PFSK-1 (cell line): ENCODE results near the gene TNFAIP2.

ENCODE experiments used
- FOXP2 ChIP-seq: optimal IDR thresholded peaks from 2 replicates; pipeline ENCODE3; 2011; ENCODE audit warnings: borderline replicate concordance, control low read depth, inconsistent platforms; ENCODE audit not compliant: insufficient read depth; ENCODE audit errors: extremely low read length, extremely low read depth
- POLR2AphosphoS5 ChIP-seq: IDR thresholded peaks from 2 replicates; pipeline ENCODE4 v1.6.1; 2012; ENCODE audit warnings: low read depth, mild to moderate bottlenecking, control low read depth, low read length, moderate library complexity
- SIN3A ChIP-seq: IDR thresholded peaks from 2 replicates; pipeline ENCODE4 v1.6.1; 2012; ENCODE audit warnings: mild to moderate bottlenecking, low read length, moderate library complexity, borderline replicate concordance; ENCODE audit not compliant: insufficient read depth
- TAF1 ChIP-seq: IDR thresholded peaks from 2 replicates; pipeline ENCODE4 v1.6.1; 2012; ENCODE audit warnings: low read length, control low read depth, borderline replicate concordance; ENCODE audit not compliant: insufficient read depth
- TF ChIP-seq, protein P1 (sequence below), 2 experiments: IDR thresholded peaks; 2 replicates each; pipeline versions ENCODE4 v1.6.1 to v1.8.0; 2011 to 2012; ENCODE audit warnings: low read depth in 2 of 2, low read length in 2 of 2, control low read depth in 1 of 2, inconsistent platforms in 1 of 2, mild to moderate bottlenecking in 1 of 2, moderate library complexity in 1 of 2; ENCODE audit not compliant: insufficient read depth in 1 of 2

DNA sequence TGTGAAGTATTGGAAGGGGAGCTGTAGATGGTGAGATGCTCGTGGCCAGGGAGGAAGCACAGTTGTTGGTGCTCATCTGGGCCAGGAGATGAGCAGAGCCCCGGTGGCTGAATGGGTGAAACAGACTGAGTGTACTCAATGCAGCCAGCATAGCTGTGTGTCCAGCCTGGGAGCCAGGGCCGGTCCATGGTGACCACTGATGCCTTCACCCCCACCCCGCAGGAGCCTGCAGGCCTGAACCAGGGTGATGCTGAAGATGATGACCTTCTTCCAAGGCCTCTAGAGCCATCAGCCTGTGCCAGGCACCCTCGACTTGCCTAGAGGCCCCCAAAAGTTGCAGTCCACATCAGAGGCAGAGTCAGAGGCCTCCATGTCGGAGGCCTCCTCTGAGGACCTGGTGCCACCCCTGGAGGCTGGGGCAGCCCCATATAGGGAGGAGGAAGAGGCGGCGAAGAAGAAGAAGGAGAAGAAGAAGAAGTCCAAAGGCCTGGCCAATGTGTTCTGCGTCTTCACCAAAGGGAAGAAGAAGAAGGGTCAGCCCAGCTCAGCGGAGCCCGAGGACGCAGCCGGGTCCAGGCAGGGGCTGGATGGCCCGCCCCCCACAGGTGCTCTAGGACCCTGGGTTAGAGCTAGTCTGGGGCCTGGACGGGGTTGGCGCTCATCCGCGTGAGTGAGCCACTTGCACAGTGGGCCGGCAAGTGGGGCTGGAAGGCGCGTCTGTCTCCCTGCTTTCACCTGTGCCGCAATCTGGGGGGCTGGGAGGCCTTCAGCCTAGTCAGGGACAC is 3.0 kb downstream of the TNFAIP2 start:
- TF ChIP-seq SIN3A, result no peak
- TF ChIP-seq, protein P1, sequence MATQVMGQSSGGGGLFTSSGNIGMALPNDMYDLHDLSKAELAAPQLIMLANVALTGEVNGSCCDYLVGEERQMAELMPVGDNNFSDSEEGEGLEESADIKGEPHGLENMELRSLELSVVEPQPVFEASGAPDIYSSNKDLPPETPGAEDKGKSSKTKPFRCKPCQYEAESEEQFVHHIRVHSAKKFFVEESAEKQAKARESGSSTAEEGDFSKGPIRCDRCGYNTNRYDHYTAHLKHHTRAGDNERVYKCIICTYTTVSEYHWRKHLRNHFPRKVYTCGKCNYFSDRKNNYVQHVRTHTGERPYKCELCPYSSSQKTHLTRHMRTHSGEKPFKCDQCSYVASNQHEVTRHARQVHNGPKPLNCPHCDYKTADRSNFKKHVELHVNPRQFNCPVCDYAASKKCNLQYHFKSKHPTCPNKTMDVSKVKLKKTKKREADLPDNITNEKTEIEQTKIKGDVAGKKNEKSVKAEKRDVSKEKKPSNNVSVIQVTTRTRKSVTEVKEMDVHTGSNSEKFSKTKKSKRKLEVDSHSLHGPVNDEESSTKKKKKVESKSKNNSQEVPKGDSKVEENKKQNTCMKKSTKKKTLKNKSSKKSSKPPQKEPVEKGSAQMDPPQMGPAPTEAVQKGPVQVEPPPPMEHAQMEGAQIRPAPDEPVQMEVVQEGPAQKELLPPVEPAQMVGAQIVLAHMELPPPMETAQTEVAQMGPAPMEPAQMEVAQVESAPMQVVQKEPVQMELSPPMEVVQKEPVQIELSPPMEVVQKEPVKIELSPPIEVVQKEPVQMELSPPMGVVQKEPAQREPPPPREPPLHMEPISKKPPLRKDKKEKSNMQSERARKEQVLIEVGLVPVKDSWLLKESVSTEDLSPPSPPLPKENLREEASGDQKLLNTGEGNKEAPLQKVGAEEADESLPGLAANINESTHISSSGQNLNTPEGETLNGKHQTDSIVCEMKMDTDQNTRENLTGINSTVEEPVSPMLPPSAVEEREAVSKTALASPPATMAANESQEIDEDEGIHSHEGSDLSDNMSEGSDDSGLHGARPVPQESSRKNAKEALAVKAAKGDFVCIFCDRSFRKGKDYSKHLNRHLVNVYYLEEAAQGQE (IDR thresholded peaks at IDR 0.05; ENCODE audit: insufficient read depth in 1 of 2, low read depth in 2 of 2, low read length in 2 of 2), result no peak
- no peak for TF ChIP-seq TAF1
- TF ChIP-seq POLR2AphosphoS5, result no peak
- no peak for TF ChIP-seq FOXP2
